Panc1 (cell line): ENCODE measurements around the gene BABAM2. TPM values are rescaled to one million over a fixed set of nuclear protein-coding genes. Genes with fewer than 3 reads are reported as not detected.
A peak's percentile ranks its signal among the peaks of the same experiment; 100 is the strongest.

Experiments
- ATAC-seq: fragments of 200-7000 bp; cut with Tn5 transposase; 2 replicates; pipeline ENCODE4 v1.9.1; 2020; ENCODE audit warnings: mild to moderate bottlenecking, moderate library complexity
- BruUV-seq: library from RNA; stranded (reverse); fragments of 400-500 nt; replicated peaks from 2 replicates; lab custom pipeline; 2021; lab: Mats Ljungman, UMichigan
- CTCF ChIA-PET: fragments of 300-600 bp; sonication (Branson Sonifier 250); formaldehyde crosslinking; loops from one replicate; lab custom pipeline; 2022; ENCODE audit warnings: antibody characterized with exemption; lab: Charles Lee
- POLR2A ChIA-PET: fragments of 300-600 bp; sonication (Branson Sonifier 250); formaldehyde crosslinking; loops from one replicate; lab custom pipeline; 2022; ENCODE audit warnings: antibody characterized with exemption; lab: Charles Lee
- DNase-seq: peaks from one replicate; pipeline ENCODE4 v3.0.0-alpha.2; 2010; ENCODE audit warnings: low read depth, low spot score
- H3K27ac ChIP-seq: 2 replicates; pipeline ENCODE4 v1.5.1; 2011; ENCODE audit warnings: mild to moderate bottlenecking, low read length, inconsistent platforms
- H3K27me3 ChIP-seq: fragments of 200-500 bp; sonication (Bioruptor generic); 2 replicates; pipeline ENCODE4 v1.6.0; 2014; ENCODE audit warnings: low read length, inconsistent platforms; ENCODE audit not compliant: control insufficient read depth, insufficient read depth
- H3K36me3 ChIP-seq: fragments of 200-500 bp; sonication (Bioruptor generic); 2 replicates; pipeline ENCODE4 v1.5.1; 2014; ENCODE audit warnings: inconsistent platforms, mild to moderate bottlenecking, low read length, moderate library complexity; ENCODE audit not compliant: control insufficient read depth, insufficient read depth
- H3K4me1 ChIP-seq: 2 replicates; pipeline ENCODE4 v1.5.1; 2011; ENCODE audit warnings: inconsistent platforms, mild to moderate bottlenecking, low read length, moderate library complexity; ENCODE audit not compliant: control insufficient read depth, insufficient read depth
- H3K4me3 ChIP-seq, 2 experiments: 2 replicates each; pipeline ENCODE4 v1.5.1; 2011 to 2012; ENCODE audit warnings: low read depth in 2 of 2, low read length in 2 of 2, mild to moderate bottlenecking in 2 of 2, inconsistent platforms in 1 of 2, moderate library complexity in 1 of 2
- H3K9me3 ChIP-seq: fragments of 200-500 bp; sonication (Bioruptor generic); 2 replicates; pipeline ENCODE4 v1.5.1; 2014; ENCODE audit warnings: low read depth, mild to moderate bottlenecking, inconsistent platforms, low read length, moderate library complexity; ENCODE audit not compliant: control insufficient read depth, insufficient read depth
- CTCF ChIP-seq: fragments of 450-650 bp; IDR thresholded peaks from 2 replicates; pipeline ENCODE4 v1.5.1; 2017; ENCODE audit warnings: mild to moderate bottlenecking
- POLR2AphosphoS5 ChIP-seq: IDR thresholded peaks from 2 replicates; pipeline ENCODE4 v1.6.1; 2012; ENCODE audit warnings: mild to moderate bottlenecking, low read depth, low read length, moderate library complexity
- REST ChIP-seq, 2 experiments: IDR thresholded peaks; 2 replicates each; pipeline ENCODE4 v1.6.1; 2011 to 2012; ENCODE audit warnings: low read depth in 2 of 2, control low read depth in 1 of 2, low read length in 1 of 2, mild to moderate bottlenecking in 1 of 2, moderate library complexity in 1 of 2; ENCODE audit not compliant: insufficient read depth in 1 of 2
- SIN3A ChIP-seq: IDR thresholded peaks from 2 replicates; pipeline ENCODE4 v1.6.1; 2012; ENCODE audit warnings: low read depth, mild to moderate bottlenecking, low read length, moderate library complexity, borderline replicate concordance; ENCODE audit not compliant: insufficient read depth
- TCF7L2 ChIP-seq: IDR thresholded peaks from 2 replicates; pipeline ENCODE4 v1.6.1; 2011; ENCODE audit warnings: mild to moderate bottlenecking, low read depth, low read length, inconsistent platforms
- in situ Hi-C: cut with HindIII; loops from 2 replicates; pipeline ENCODE4 v1.10.0; 2016; ENCODE audit warnings: low sequenced_read_pairs, low pct_unique_long_range_greater_than_20kb
- intact Hi-C: fragments of 100-400 bp; cut with micrococcal nuclease; formaldehyde crosslinking; loops from one replicate; pipeline ENCODE4 v1.10.0; 2022; ENCODE audit not compliant: unreplicated experiment
- total RNA-seq: library from RNA; stranded (reverse); gene quantifications from one replicate; pipeline ENCODE4 v1.2.1, GENCODE V29; 2021; ENCODE audit not compliant: unreplicated experiment

BABAM2 gene
- total RNA-seq, 1 experiment from 2014 or later = 31.2 TPM

- H3K27ac ChIP-seq = no peak overlapping the region
- BruUV-seq = no TSS peak
- DNase-seq (no peak), ATAC-seq (no peak)
- H3K36me3 ChIP-seq = no peaks in the 10 kb centered on the region
- H3K4me1 ChIP-seq = no peaks in the 10 kb centered on the region
- POLR2A ChIA-PET = no interaction called here
- no peak overlapping the region for H3K4me3 ChIP-seq
- no peaks in the 10 kb centered on the region for H3K27me3 ChIP-seq
- CTCF ChIA-PET = no interaction called here
- H3K9me3 ChIP-seq = no peaks in the 10 kb centered on the region
- TF ChIP-seq REST (IDR thresholded peaks at IDR 0.05; ENCODE audit: insufficient read depth in 1 of 2, low read depth in 2 of 2, low read length in 1 of 2) = no peak
- in situ Hi-C loops (no loop called here), intact Hi-C loops (no loop called here)
Measured at GRCh38 chr2:28228434-28228995, 338.0 kb downstream of the BABAM2 start.

- in situ Hi-C loops = no loop called here
- intact Hi-C loops = no loop called here
- Histone ChIP-seq H3K4me1 (no peaks in the 10 kb centered on the region), H3K27ac (no peak overlapping the region), H3K4me3 (no peak overlapping the region), H3K9me3 (no peaks in the 10 kb centered on the region), H3K36me3 (no peaks in the 10 kb centered on the region), H3K27me3 (no peaks in the 10 kb centered on the region)
- no peak for DNase-seq
- POLR2A ChIA-PET = no interaction called here
- ATAC-seq = 0 out of 2 replicates have a peak, but pooled peaks have one; percentile 48
- CTCF ChIA-PET = no interaction called here
- TF ChIP-seq POLR2AphosphoS5 (no peak), TCF7L2 (no peak), REST (IDR thresholded peaks at IDR 0.05; ENCODE audit: insufficient read depth in 1 of 2, low read depth in 2 of 2, low read length in 1 of 2) (no peak), CTCF (no peak), SIN3A (no peak)
- no TSS peak for BruUV-seq
Measured at GRCh38 chr2:28231110-28231631, 340.6 kb downstream of the BABAM2 start.
